Activated T-helper 1 cell treated with anti-CD3 and anti-CD28 coated beads, Interleukin-12 subunit alpha, Interleukin-12 subunit beta, Interleukin-2, Interleukin-4 antibody, amounts not matched to agents 30 ng/mL and 10 ng/mL and 1 ng/mL, durations not matched to agents 14 hours and 24 hours and 36 hours (primary cell): ENCODE data around the gene NCR3LG1. TPM values are rescaled to one million over a fixed set of nuclear protein-coding genes. Genes with fewer than 3 reads are reported as not detected.

Experiments
- DNase-seq: peaks from one replicate; pipeline ENCODE4 v3.0.0; 2021; ENCODE audit warnings: low spot score
- H3K27ac Mint-ChIP-seq: one replicate; pipeline ENCODE4 v1.8.0; 2021; ENCODE audit warnings: mild to moderate bottlenecking, mixed read lengths
- H3K27me3 Mint-ChIP-seq: one replicate; pipeline ENCODE4 v1.8.0; 2022; ENCODE audit warnings: mild to moderate bottlenecking, moderate library complexity, mixed read lengths; ENCODE audit not compliant: insufficient read depth
- H3K36me3 Mint-ChIP-seq: one replicate; pipeline ENCODE4 v1.8.0; 2021; ENCODE audit warnings: low read depth, mixed read lengths
- H3K4me1 Mint-ChIP-seq: one replicate; pipeline ENCODE4 v1.8.0; 2021; ENCODE audit warnings: low read depth, mixed read lengths
- H3K4me3 Mint-ChIP-seq: one replicate; pipeline ENCODE4 v1.8.0; 2021; ENCODE audit warnings: mild to moderate bottlenecking, moderate library complexity, mixed read lengths
- H3K9me3 Mint-ChIP-seq: one replicate; pipeline ENCODE4 v1.8.0; 2021; ENCODE audit warnings: mixed read lengths
- intact Hi-C: fragments of 100-400 bp; cut with micrococcal nuclease; formaldehyde crosslinking; loops from one replicate; pipeline ENCODE4 v1.15.1; 2024
- total RNA-seq: library from RNA; stranded (reverse); gene quantifications from 2 replicates; pipeline ENCODE4 v1.2.3, GENCODE V29; 2022

Gene NCR3LG1
- total RNA-seq, 1 donor from 2014 or later: 8.2 TPM

DNA sequence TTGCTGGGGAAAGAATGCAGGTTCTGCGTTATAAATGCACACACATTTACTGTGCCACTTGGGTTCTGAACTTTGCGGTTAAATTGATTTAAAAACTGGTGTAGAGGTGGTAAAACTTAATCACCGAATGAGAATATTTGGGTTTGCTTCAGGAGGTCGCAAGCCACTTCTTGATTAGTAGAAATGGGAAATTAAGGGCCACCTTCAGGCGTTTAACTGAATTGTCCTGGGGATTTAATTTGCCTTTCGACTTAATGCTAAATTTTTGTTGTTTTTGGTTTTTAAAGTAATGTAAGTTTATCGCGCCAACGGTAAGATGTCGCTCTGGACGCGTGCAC, 459 bp upstream of the NCR3LG1 start:
- DNase-seq: no peak
- peaks cover 35% of the 10 kb centered on the region for H3K27me3 Mint-ChIP-seq
- no peaks in the 10 kb centered on the region for H3K36me3 Mint-ChIP-seq
- H3K4me1 Mint-ChIP-seq: peaks cover 40% of the 10 kb centered on the region
- H3K27ac Mint-ChIP-seq: peak overlapping the region; percentile 83
- no peaks in the 10 kb centered on the region for H3K9me3 Mint-ChIP-seq
- peak overlapping the region; percentile 93 for H3K4me3 Mint-ChIP-seq
- intact Hi-C loops: loop anchor here (1.0 to 5.0 kb wide), 5 partner anchors 36 to 1281 kb away; partner anchors contain the start of genes C11orf58, NUCB2 and SPTY2D1

DNA sequence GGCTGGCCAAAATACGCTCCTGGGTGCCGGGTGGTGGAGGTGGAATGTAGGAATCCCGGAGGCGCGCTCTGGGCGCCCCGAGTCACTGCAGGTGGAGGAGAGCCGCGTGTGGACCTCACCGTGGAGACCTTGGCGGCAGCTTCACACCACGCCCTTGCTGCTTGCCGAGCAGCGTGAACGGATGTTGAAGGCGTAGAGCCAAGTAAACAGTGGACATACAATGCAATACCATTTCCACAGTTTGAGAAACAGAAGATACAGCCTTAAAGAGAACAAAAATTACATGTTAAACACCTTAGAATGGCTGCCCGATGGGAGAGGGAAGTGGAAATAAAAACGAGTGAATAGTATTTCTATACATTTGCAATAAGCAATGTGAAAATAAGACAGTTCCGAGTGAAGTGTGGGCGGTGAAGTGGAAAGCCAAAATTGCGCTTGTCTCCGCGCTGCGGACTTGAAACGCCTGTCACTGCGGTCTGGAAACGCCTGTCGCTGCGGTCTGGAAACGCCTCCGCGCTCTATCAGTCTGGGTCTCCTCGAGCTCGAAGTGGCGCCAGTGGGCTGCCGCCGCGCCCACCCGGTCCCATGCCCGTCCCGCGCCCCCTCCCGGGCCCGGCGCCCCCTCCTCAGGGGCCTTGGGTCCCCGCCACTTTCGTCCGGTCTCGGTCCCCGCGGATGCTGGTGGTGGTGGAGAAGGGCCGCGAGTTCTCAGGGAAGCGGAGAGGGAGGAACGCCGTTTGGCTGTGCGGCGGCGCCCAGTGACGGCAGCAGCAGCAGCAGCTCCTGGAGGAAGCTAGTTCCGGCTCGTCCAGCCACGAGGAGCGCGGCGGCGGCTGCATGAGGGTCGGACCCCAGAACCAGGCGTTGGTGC, 1.6 kb downstream of the NCR3LG1 start:
- intact Hi-C loops: loop anchor here (1.0 to 5.0 kb wide), 8 partner anchors 9 to 1279 kb away; partner anchors contain the start of genes C11orf58, LDHA and SPTY2D1
- H3K9me3 Mint-ChIP-seq: no peaks in the 10 kb centered on the region
- peak overlapping the region; percentile 94 for H3K27ac Mint-ChIP-seq
- peak overlapping the region; percentile 93 for H3K4me3 Mint-ChIP-seq
- DNase-seq: peak; percentile 39
- H3K36me3 Mint-ChIP-seq: no peaks in the 10 kb centered on the region
- peaks cover 41% of the 10 kb centered on the region for H3K27me3 Mint-ChIP-seq
- H3K4me1 Mint-ChIP-seq: peaks cover 40% of the 10 kb centered on the region

DNA sequence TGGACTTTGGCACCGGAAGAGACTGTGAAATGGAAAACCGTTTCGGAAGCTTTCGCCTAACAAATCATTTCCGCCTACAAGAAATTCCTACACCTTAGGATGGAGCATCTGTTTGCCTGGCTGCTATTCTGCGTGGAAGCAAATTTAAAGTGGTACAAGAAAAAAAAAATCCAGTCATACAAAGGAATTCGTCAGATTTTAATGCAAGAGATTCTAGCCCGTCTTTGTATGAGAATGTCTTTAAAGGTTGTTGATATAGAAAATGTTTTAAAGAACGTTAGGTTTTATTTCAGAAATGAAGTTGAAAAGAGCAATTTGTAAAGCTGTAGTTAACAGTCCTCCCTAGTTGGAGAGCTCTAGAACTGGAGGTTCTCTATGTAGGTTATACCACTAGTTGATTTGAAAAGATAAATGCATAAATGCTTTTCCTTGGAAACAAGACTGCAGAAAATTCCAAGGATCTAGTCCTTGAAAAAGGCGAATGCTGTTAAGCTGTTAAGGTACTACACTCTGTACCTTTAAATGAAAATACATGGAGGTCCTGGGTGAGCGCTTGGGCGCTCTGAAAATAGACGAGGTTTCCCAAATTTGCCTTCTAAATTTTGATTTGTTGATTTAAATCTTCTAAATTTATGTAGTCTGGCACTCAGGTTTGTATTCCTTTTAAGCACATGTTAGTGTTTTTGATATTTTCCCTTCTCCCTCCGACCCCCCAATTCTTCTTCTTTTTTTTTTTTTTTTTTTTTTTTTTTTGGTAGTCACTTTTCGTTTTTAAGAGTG, 2.4 kb downstream of the NCR3LG1 start:
- Mint-ChIP-seq H3K27ac (peak overlapping the region; percentile 84), H3K9me3 (no peaks in the 10 kb centered on the region), H3K4me1 (peaks cover 40% of the 10 kb centered on the region), H3K36me3 (no peaks in the 10 kb centered on the region), H3K27me3 (peaks cover 43% of the 10 kb centered on the region), H3K4me3 (peak overlapping the region; percentile 93)
- intact Hi-C loops: loop anchor here (1.0 to 5.0 kb wide), 13 partner anchors 10 to 1278 kb away; partner anchors contain the start of genes C11orf58, LDHA, RPS13 and SPTY2D1
- no peak for DNase-seq

DNA sequence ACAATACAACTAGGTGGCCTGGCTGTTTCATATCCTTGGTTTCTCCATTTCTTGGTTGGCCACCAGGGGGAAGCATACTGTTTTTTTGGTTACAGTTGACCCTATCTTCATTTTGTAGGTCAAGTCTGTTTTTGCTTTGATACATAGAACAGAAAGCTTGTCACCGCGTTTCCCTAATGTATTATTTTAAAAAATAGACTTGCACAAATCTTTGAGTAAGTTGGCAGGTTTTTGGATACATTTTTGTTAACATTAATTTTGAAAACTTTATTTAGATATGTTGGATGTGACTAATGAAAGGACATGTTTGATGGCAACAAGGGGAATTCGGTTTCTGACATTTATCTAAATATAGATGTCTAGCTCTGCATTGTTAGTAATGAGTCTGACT, 3.0 kb downstream of the NCR3LG1 start:
- Mint-ChIP-seq H3K4me3 (peak overlapping the region; percentile 73), H3K9me3 (no peaks in the 10 kb centered on the region), H3K4me1 (peaks cover 40% of the 10 kb centered on the region), H3K36me3 (peaks cover 2% of the 10 kb centered on the region), H3K27me3 (peaks cover 43% of the 10 kb centered on the region), H3K27ac (peak overlapping the region; percentile 73)
- DNase-seq: peak; percentile 56
- intact Hi-C loops: loop anchor here (1.0 to 5.0 kb wide), 8 partner anchors 15 to 1278 kb away; partner anchors contain the start of genes C11orf58, RPS13 and SPTY2D1

DNA sequence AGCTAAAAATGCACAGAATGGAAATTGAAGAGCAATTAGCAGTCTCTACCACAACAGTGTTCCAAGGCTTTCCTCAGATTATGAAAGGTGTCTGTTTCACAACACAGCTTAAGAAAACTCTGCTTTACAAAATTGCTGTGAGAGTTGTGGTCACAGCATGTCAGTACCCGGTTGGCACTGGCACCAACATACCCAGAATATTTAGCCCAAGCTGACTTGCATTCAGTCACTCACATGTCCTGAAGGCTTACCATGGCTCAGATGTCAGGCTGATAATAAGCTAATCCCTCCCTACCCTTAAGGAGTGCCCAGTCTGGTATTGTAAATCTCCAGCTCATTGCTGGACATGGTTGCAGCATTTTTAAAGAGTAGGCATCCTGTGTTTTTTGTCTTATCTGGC, 14.9 kb downstream of the NCR3LG1 start:
- intact Hi-C loops: no loop called here
- DNase-seq: no peak
- Mint-ChIP-seq H3K4me1 (peaks cover 19% of the 10 kb centered on the region), H3K4me3 (no peak overlapping the region), H3K27ac (no peak overlapping the region), H3K9me3 (peaks cover 31% of the 10 kb centered on the region), H3K36me3 (peaks cover 33% of the 10 kb centered on the region), H3K27me3 (peaks cover 13% of the 10 kb centered on the region)

DNA sequence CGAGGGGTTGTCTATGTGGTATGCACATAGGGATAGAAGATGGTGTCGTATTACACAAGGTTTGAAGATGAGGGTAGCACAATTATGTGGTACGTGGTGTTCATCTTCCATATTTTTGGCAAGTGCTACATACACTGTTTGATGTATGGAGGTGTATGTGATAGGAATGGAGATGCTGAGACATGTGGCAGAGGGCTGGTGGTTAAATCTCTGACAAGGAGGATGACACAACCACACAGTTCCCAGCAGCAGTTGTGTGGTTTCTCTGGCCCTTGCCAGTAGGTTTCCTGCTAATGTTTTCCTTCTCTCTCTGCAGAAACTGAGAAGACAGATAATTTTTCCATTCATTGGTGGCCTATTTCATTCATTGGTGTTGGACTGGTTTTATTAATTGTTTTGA, 17.0 kb downstream of the NCR3LG1 start:
- intact Hi-C loops: loop anchor here (1.0 kb wide), 1 partner anchor 137 kb away; no protein-coding TSS in a partner anchor
- H3K9me3 Mint-ChIP-seq: peaks cover 45% of the 10 kb centered on the region
- peaks cover 19% of the 10 kb centered on the region for H3K4me1 Mint-ChIP-seq
- no peak for DNase-seq
- peak overlapping the region; percentile 33 for H3K27ac Mint-ChIP-seq
- no peak overlapping the region for H3K4me3 Mint-ChIP-seq
- peaks cover 41% of the 10 kb centered on the region for H3K36me3 Mint-ChIP-seq
- peaks cover 11% of the 10 kb centered on the region for H3K27me3 Mint-ChIP-seq

DNA sequence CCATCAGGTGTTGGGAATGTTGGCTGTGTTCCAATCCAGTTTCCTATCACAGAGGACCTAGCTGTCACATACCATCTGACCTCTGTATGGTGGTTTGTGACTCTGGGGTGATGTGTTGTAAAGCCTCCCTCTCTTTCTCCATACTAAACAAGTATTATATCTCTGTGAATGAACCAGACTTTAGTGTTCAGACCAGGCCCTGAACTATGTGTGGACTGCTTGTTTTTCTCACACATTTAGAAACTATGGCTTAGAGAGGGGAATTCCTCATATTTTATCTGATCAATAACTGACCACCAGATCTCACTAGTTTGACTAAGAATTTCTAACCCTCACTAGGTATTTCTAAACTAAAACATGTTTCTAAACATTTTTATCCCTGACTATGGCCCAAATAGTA, 17.5 kb downstream of the NCR3LG1 start:
- Mint-ChIP-seq H3K36me3 (peaks cover 41% of the 10 kb centered on the region), H3K27me3 (peaks cover 9% of the 10 kb centered on the region), H3K4me1 (peaks cover 19% of the 10 kb centered on the region), H3K4me3 (peak overlapping the region; percentile 0), H3K27ac (peak overlapping the region; percentile 33), H3K9me3 (peaks cover 42% of the 10 kb centered on the region)
- DNase-seq: no peak
- intact Hi-C loops: loop anchor here (1.0 kb wide), 2 partner anchors 15 to 71 kb away; no protein-coding TSS in a partner anchor

DNA sequence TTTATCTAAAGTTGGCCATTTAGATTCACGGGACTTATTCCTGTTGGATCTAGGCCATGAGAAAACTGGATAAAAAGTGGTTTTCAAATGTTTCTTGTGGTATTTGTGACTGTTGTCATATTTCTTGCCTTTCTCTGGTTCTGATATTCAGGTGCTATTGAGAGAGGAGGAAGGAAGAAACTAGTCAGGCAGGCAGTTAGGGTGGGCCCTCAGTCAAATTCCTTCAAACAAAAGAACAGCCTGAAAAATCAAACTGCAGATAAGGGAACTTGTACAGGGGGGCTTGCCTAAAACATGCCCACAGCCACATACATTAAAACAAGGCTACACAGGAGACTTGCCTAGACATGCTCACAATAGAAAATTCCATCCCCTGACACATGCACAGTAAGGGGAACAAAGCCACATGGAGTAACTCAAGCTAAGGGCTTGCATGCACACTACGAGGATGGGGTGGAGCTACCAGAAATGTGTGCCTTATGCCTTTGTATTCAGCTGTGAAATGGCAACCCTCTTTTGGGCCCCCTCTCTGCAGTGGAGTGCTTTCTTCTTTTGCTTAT, 18.2 kb downstream of the NCR3LG1 start:
- Mint-ChIP-seq H3K36me3 (peaks cover 41% of the 10 kb centered on the region), H3K4me3 (no peak overlapping the region), H3K4me1 (peaks cover 19% of the 10 kb centered on the region), H3K27ac (no peak overlapping the region), H3K27me3 (peaks cover 5% of the 10 kb centered on the region), H3K9me3 (peaks cover 46% of the 10 kb centered on the region)
- no peak for DNase-seq
- intact Hi-C loops: loop anchor here (1.0 kb wide), 2 partner anchors 15 to 71 kb away; no protein-coding TSS in a partner anchor

DNA sequence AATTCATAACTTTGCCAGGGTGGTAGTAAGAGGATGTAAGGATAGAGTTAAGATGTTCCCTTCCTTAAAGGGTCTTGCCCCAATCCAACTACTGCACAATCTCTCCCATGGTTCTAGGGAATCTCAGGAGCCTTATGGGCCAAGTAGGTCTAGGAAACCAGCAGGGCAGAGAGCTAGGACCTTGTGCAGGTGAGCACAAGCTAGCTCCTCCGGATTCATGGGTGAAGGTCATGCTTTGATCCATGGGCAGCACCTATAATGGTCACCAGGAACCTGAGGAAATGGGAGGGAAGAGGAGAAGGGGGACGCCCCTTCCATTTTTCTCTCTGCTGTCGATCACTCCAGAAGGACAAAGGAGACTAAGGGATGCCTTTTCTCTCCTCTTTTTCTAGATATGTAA, 20.0 kb downstream of the NCR3LG1 start:
- Mint-ChIP-seq H3K9me3 (peaks cover 49% of the 10 kb centered on the region), H3K36me3 (peaks cover 38% of the 10 kb centered on the region), H3K4me3 (no peak overlapping the region), H3K27me3 (peaks cover 8% of the 10 kb centered on the region), H3K27ac (no peak overlapping the region), H3K4me1 (peaks cover 19% of the 10 kb centered on the region)
- no peak for DNase-seq
- intact Hi-C loops: no loop called here

DNA sequence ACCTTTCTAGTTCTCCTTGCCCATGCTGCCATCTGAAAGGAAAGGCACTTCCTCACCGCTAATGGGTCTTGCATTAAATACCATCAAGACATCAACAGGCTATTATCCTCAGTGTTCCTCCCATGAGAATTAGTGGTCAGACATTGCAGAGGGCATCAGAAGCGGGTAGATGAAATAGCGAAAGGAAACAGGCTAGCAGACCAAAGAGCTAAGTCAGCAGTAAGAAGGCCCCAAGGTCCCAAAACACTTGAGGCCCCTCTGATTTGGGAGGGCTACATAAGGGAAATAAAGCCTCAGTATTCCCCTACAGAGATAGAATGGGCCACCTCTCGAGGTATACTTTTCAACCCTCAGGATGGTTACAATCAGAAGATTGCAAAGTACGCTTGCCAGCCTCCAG, 23.9 kb downstream of the NCR3LG1 start:
- intact Hi-C loops: no loop called here
- DNase-seq: no peak
- H3K27me3 Mint-ChIP-seq: peaks cover 8% of the 10 kb centered on the region
- H3K36me3 Mint-ChIP-seq: peaks cover 22% of the 10 kb centered on the region
- peaks cover 34% of the 10 kb centered on the region for H3K9me3 Mint-ChIP-seq
- no peaks in the 10 kb centered on the region for H3K4me1 Mint-ChIP-seq
- H3K4me3 Mint-ChIP-seq: no peak overlapping the region
- no peak overlapping the region for H3K27ac Mint-ChIP-seq

DNA sequence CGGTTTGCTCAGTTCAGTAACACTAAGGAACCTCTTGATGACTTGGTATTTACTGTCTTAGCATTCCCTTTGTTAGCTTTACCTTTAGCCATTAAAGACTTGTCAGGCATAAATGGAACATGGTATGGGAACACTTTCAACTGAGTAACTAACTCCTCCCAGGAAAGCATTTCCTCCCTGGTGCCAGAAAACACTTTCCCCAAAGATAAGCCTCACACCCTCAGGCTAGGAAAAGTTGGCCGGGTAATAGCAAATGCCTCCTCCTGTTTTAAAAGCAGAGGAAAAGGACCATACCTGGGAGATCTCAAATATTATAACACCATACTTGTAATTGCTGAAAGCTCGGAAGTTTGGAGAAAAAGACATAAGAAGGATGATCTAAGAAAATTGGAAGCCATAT, 24.9 kb downstream of the NCR3LG1 start:
- Mint-ChIP-seq H3K27me3 (peaks cover 8% of the 10 kb centered on the region), H3K36me3 (peaks cover 14% of the 10 kb centered on the region), H3K27ac (no peak overlapping the region), H3K4me3 (no peak overlapping the region), H3K4me1 (no peaks in the 10 kb centered on the region), H3K9me3 (peaks cover 25% of the 10 kb centered on the region)
- intact Hi-C loops: no loop called here
- DNase-seq: no peak

DNA sequence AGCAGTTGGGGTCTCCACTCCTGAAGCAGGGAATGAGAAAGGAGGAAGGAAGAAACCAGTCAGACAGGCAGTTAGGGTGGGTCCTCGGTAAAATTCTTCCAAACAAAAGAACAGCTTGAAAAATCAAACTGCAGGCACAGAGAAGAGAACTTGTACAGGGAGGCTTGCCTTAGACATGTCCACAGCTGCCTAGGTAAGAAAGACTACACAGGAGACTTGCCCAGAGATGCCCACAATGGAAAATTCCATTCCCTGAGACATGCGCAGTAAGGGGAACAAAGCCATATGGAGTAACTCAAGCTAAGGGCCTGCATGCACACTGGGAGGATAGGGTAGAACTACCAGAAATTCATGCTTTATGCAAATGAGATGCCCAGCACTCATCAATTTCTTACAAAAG, 27.1 kb downstream of the NCR3LG1 start:
- Mint-ChIP-seq H3K27ac (no peak overlapping the region), H3K4me1 (no peaks in the 10 kb centered on the region), H3K36me3 (peaks cover 5% of the 10 kb centered on the region), H3K4me3 (no peak overlapping the region), H3K27me3 (peaks cover 4% of the 10 kb centered on the region), H3K9me3 (peaks cover 9% of the 10 kb centered on the region)
- intact Hi-C loops: no loop called here
- DNase-seq: no peak
